Neuronal stem cell (in vitro differentiated cells): Measurements from ENCODE around the gene ZCCHC24.

ENCODE experiments used
- DNase-seq: peaks from one replicate; pipeline ENCODE4 v3.0.0-alpha.2; 2013; ENCODE audit warnings: low spot score
- H2AFZ ChIP-seq: one replicate; pipeline ENCODE4 v1.6.1; 2013; ENCODE audit warnings: mild to moderate bottlenecking, low read length, inconsistent platforms
- H2AK5ac ChIP-seq: 2 replicates; pipeline ENCODE4 v1.6.1; 2013; ENCODE audit warnings: low read depth, mild to moderate bottlenecking, inconsistent platforms, low read length, moderate library complexity, mixed read lengths
- H2BK120ac ChIP-seq: 2 replicates; pipeline ENCODE4 v1.6.1; 2013; ENCODE audit warnings: low read depth, mild to moderate bottlenecking, inconsistent platforms, low read length, moderate library complexity, mixed read lengths
- H2BK12ac ChIP-seq: one replicate; pipeline ENCODE4 v1.6.1; 2013; ENCODE audit warnings: low read length, inconsistent platforms
- H2BK15ac ChIP-seq: 2 replicates; pipeline ENCODE4 v1.6.1; 2013; ENCODE audit warnings: mild to moderate bottlenecking, low read length, inconsistent platforms, mixed read lengths
- H2BK5ac ChIP-seq: one replicate; pipeline ENCODE4 v1.6.1; 2013; ENCODE audit warnings: inconsistent platforms, mild to moderate bottlenecking, low read length, moderate library complexity
- H3K14ac ChIP-seq: one replicate; pipeline ENCODE4 v1.6.1; 2013; ENCODE audit warnings: low read length, inconsistent platforms
- H3K18ac ChIP-seq: 2 replicates; pipeline ENCODE4 v1.6.1; 2013; ENCODE audit warnings: low read length, inconsistent platforms
- H3K23ac ChIP-seq: 2 replicates; pipeline ENCODE4 v1.6.1; 2013; ENCODE audit warnings: low read depth, mild to moderate bottlenecking, mixed read lengths, low read length, inconsistent platforms; ENCODE audit not compliant: poor library complexity
- H3K27ac ChIP-seq: replicated peaks from 3 replicates; pipeline ENCODE4 v1.5.1; 2013; ENCODE audit warnings: low read length, inconsistent platforms
- H3K27me3 ChIP-seq, 3 experiments: 2 replicates each; pipeline ENCODE4 v1.6.1; 2013; ENCODE audit warnings: low read length in 3 of 3, mild to moderate bottlenecking in 2 of 3, inconsistent platforms in 1 of 3, low read depth in 1 of 3, mixed read lengths in 1 of 3, moderate library complexity in 1 of 3; ENCODE audit not compliant: control insufficient read depth in 3 of 3, insufficient read depth in 3 of 3
- H3K36me3 ChIP-seq, 2 donors: replicated peaks in 1 of 2; 2 replicates each; pipeline ENCODE4 v1.6.1; 2013; ENCODE audit warnings: low read length in 2 of 2; ENCODE audit not compliant: control insufficient read depth in 2 of 2, insufficient read depth in 2 of 2
- H3K4ac ChIP-seq: 2 replicates; pipeline ENCODE4 v1.6.1; 2013; ENCODE audit warnings: inconsistent platforms, mild to moderate bottlenecking, low read length, moderate library complexity
- H3K4me1 ChIP-seq, 2 donors: 1 replicate in 1 of 2; 2 replicates in 1 of 2; pipeline ENCODE4 v1.6.1; 2013; ENCODE audit warnings: low read length in 2 of 2, low read depth in 1 of 2; ENCODE audit not compliant: control insufficient read depth in 2 of 2, insufficient read depth in 1 of 2
- H3K4me2 ChIP-seq: one replicate; pipeline ENCODE4 v1.6.1; 2013; ENCODE audit warnings: mild to moderate bottlenecking, low read length, inconsistent platforms; ENCODE audit not compliant: insufficient read depth, poor library complexity, severe bottlenecking
- H3K4me3 ChIP-seq, 2 donors: 2 replicates each; pipeline ENCODE4 v1.5.1; 2013; ENCODE audit warnings: low read length in 2 of 2, mild to moderate bottlenecking in 2 of 2, inconsistent platforms in 1 of 2, moderate library complexity in 1 of 2
- H3K79me1 ChIP-seq: one replicate; pipeline ENCODE4 v1.6.1; 2013; ENCODE audit warnings: low read depth, mild to moderate bottlenecking, inconsistent platforms, low read length, moderate library complexity
- H3K9ac ChIP-seq: one replicate; pipeline ENCODE4 v1.6.1; 2013; ENCODE audit warnings: mild to moderate bottlenecking, low read depth, low read length, inconsistent platforms; ENCODE audit not compliant: poor library complexity
- H3K9me3 ChIP-seq, 2 donors: replicated peaks in 1 of 2; 2 replicates each; pipeline versions ENCODE3 to v1.6.1; 2013; ENCODE audit warnings: low read length in 2 of 2, mild to moderate bottlenecking in 2 of 2, inconsistent platforms in 1 of 2, low read depth in 1 of 2, mixed read lengths in 1 of 2, moderate library complexity in 1 of 2; ENCODE audit not compliant: control insufficient read depth in 2 of 2, insufficient read depth in 1 of 2
- H4K8ac ChIP-seq: one replicate; pipeline ENCODE4 v1.6.1; 2013; ENCODE audit warnings: low read depth, mild to moderate bottlenecking, inconsistent platforms, low read length, moderate library complexity
- H4K91ac ChIP-seq: one replicate; pipeline ENCODE4 v1.6.1; 2013; ENCODE audit warnings: low read length, low read depth, mild to moderate bottlenecking, inconsistent platforms; ENCODE audit not compliant: poor library complexity
- WGBS, 2 donors: extraction: QIAGEN DNeasy Blood & Tissue Kit; methylation state at CpG; one replicate each; pipeline ENCODE4 v1.1.7; 2013; ENCODE audit warnings: missing lambda C conversion rate in 2 of 2, mixed read lengths in 1 of 2; ENCODE audit not compliant: insufficient read length in 2 of 2, insufficient replicate concordance in 1 of 2; ENCODE audit errors: extremely low coverage in 2 of 2; 5-methylcytosine and 5-hydroxymethylcytosine counted together

Gene ZCCHC24

GRCh38 chr10:79398642-79399041 lies 46.8 kb downstream of the ZCCHC24 start:
- Histone ChIP-seq H3K14ac (no peak overlapping the region), H3K9ac (no peak overlapping the region), H3K36me3 (no peaks in the 10 kb centered on the region), H2AFZ (no peak overlapping the region), H3K79me1 (peaks cover 3% of the 10 kb centered on the region), H3K23ac (no peak overlapping the region), H2BK120ac (no peak overlapping the region), H3K4me2 (no peak overlapping the region), H3K9me3 (no peaks in the 10 kb centered on the region), H2BK15ac (peak overlapping the region; percentile 65), H2BK12ac (no peak overlapping the region), H3K4me3 (no peak overlapping the region), H4K91ac (no peak overlapping the region), H2AK5ac (peak overlapping the region; percentile 64), H3K27me3 (no peaks in the 10 kb centered on the region), H2BK5ac (peak overlapping the region; percentile 47), H3K18ac (peak overlapping the region; percentile 88), H3K4ac (no peak overlapping the region), H4K8ac (no peak overlapping the region), H3K4me1 (peaks cover 22 to 29% of the 10 kb centered on the region in 2 donors), H3K27ac (no peak overlapping the region)
- no CpG with 5 or more reads among the region's 4 CpGs for whole genome bisulfite sequencing, 2 donors
- DNase-seq: no peak

GRCh38 chr10:79397575-79398303 lies 47.7 kb downstream of the ZCCHC24 start:
- DNase-seq: no peak
- H3K9ac ChIP-seq: no peak overlapping the region
- H3K4me2 ChIP-seq: no peak overlapping the region
- no peak overlapping the region for H3K27ac ChIP-seq
- H2BK15ac ChIP-seq: no peak overlapping the region
- H3K36me3 ChIP-seq: no peaks in the 10 kb centered on the region
- H4K91ac ChIP-seq: no peak overlapping the region
- H2BK12ac ChIP-seq: no peak overlapping the region
- H3K27me3 ChIP-seq: no peaks in the 10 kb centered on the region
- H3K14ac ChIP-seq: no peak overlapping the region
- H3K79me1 ChIP-seq: no peaks in the 10 kb centered on the region
- no peak overlapping the region for H2BK5ac ChIP-seq
- no peak overlapping the region for H2BK120ac ChIP-seq
- peak overlapping the region; percentile 14 for H2AK5ac ChIP-seq
- H3K23ac ChIP-seq: no peak overlapping the region
- WGBS, 2 donors: no CpG with 5 or more reads among the region's 17 CpGs
- peaks cover 13 to 21% of the 10 kb centered on the region in 2 donors for H3K4me1 ChIP-seq
- H3K4ac ChIP-seq: no peak overlapping the region
- no peak overlapping the region for H3K18ac ChIP-seq
- no peak overlapping the region for H3K4me3 ChIP-seq
- no peak overlapping the region for H4K8ac ChIP-seq
- H2AFZ ChIP-seq: no peak overlapping the region
- no peaks in the 10 kb centered on the region for H3K9me3 ChIP-seq

DNA sequence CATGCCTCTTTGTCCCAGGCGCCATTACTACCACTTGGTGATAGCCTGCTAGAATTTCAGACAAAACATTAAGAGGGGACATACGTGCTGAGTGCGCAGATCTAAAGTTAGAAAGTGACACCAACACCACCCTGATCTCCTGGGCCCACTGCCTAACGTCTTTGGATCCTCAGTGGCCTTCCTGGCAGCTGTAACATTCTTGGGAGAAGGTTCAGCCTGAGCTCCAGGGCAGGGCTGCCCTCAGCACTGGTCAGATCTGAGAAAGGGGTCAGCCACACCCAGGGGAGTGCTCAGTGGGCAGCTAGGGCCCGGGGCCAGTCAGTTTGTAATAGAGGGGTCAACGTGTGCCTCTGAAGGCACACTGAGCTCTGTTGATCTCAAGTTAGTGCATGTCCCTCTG lies 48.4 kb downstream of the ZCCHC24 start:
- no peak overlapping the region for H3K27ac ChIP-seq
- WGBS, 2 donors: no CpG with 5 or more reads among the region's 6 CpGs
- peaks cover 13 to 21% of the 10 kb centered on the region in 2 donors for H3K4me1 ChIP-seq

DNA sequence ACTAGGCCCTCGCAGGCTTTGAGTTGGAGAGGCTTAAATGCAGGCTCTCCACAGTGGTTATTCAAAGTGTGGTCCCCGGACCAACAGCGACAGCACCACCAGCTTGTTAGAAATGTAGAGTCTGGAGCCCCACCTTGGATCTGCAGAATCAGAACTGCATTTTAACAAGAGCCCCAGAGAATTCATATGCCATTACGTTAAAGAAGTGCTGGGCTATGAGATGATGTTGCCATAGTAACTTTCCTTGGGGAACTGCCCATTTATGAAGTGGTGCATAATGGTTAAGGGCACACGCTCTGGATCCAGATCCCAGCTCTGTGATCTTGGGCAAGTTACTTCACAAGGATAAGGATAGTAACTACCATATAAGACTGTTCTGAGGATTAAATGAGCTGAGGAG lies 48.9 kb downstream of the ZCCHC24 start:
- Histone ChIP-seq H2BK5ac (no peak overlapping the region), H3K4me2 (no peak overlapping the region), H2BK120ac (no peak overlapping the region), H3K23ac (no peak overlapping the region), H3K4ac (no peak overlapping the region), H3K36me3 (no peaks in the 10 kb centered on the region), H3K27me3 (no peaks in the 10 kb centered on the region), H3K4me3 (no peak overlapping the region), H3K14ac (no peak overlapping the region), H3K9me3 (no peaks in the 10 kb centered on the region), H2AK5ac (no peak overlapping the region), H3K9ac (no peak overlapping the region), H2BK15ac (no peak overlapping the region), H2AFZ (no peak overlapping the region), H3K4me1 (peaks cover 13 to 21% of the 10 kb centered on the region in 2 donors), H3K27ac (no peak overlapping the region), H4K91ac (no peak overlapping the region), H3K18ac (no peak overlapping the region), H4K8ac (no peak overlapping the region), H2BK12ac (no peak overlapping the region), H3K79me1 (no peaks in the 10 kb centered on the region)
- DNase-seq: no peak
- WGBS, 2 donors: no CpG with 5 or more reads among the region's 5 CpGs

More for the DNA sequence above, 48.4 kb downstream of the ZCCHC24 start:
- Histone ChIP-seq H4K91ac (no peak overlapping the region), H3K4me2 (no peak overlapping the region), H3K4me3 (no peak overlapping the region), H3K79me1 (no peaks in the 10 kb centered on the region), H3K14ac (no peak overlapping the region), H2BK5ac (no peak overlapping the region), H3K9ac (no peak overlapping the region), H2BK12ac (no peak overlapping the region), H3K9me3 (no peaks in the 10 kb centered on the region), H2BK15ac (no peak overlapping the region), H3K36me3 (no peaks in the 10 kb centered on the region), H3K27me3 (no peaks in the 10 kb centered on the region), H2BK120ac (no peak overlapping the region), H3K23ac (no peak overlapping the region), H2AFZ (no peak overlapping the region), H3K4ac (no peak overlapping the region), H4K8ac (no peak overlapping the region), H3K18ac (no peak overlapping the region), H2AK5ac (no peak overlapping the region)
- DNase-seq: no peak
